Left ventricle myocardium inferior (tissue), 1 donor: ENCODE measurements around the gene STYXL1. TPM values are rescaled to one million over a fixed set of nuclear protein-coding genes. Genes with fewer than 3 reads are reported as not detected.
"Not testable (repeated sequence)": the region's sequence is repeated elsewhere in the genome, so short reads cannot be mapped to it uniquely, and the experiment has no call there.

Experiments
- DNase-seq: peaks from one replicate; pipeline ENCODE4 v3.0.0-alpha.2; 2020
- H3K27ac ChIP-seq: fragments of 200-600 bp; replicated peaks from 2 replicates; pipeline ENCODE4 v1.8.0; 2021
- H3K27me3 ChIP-seq: fragments of 200-600 bp; 2 replicates; pipeline ENCODE4 v1.8.0; 2021; ENCODE audit warnings: low read depth
- H3K36me3 ChIP-seq: fragments of 200-600 bp; 2 replicates; pipeline ENCODE4 v1.8.0; 2021
- H3K4me1 ChIP-seq: fragments of 200-600 bp; 2 replicates; pipeline ENCODE4 v1.8.0; 2021
- H3K4me3 ChIP-seq: fragments of 200-600 bp; 2 replicates; pipeline ENCODE4 v1.8.0; 2021; ENCODE audit warnings: mild to moderate bottlenecking, moderate library complexity
- H3K9me3 ChIP-seq: fragments of 200-600 bp; replicated peaks from 2 replicates; pipeline ENCODE4 v1.8.0; 2021
- CTCF ChIP-seq: fragments of 200-600 bp; IDR thresholded peaks from 2 replicates; pipeline ENCODE4 v1.8.0; 2021; ENCODE audit warnings: antibody characterized with exemption, mild to moderate bottlenecking, borderline replicate concordance
- intact Hi-C: fragments of 100-400 bp; cut with micrococcal nuclease; formaldehyde crosslinking; loops from one replicate; pipeline ENCODE4 v1.11.0; 2022
- total RNA-seq: library from RNA; stranded (reverse); fragmentation: NEBNext Ultra II Directional; extraction: Animal tissue kit (Norgen Biotek cat#: 25700); gene quantifications from one replicate; pipeline ENCODE4 v1.2.1, GENCODE V29; 2021
- donor health status: DM: no; HTN: yes; CAD: no; lungs with severe emphysema.

STYXL1 gene
- total RNA-seq, 1 donor from 2014 or later: 22.2 TPM

DNA sequence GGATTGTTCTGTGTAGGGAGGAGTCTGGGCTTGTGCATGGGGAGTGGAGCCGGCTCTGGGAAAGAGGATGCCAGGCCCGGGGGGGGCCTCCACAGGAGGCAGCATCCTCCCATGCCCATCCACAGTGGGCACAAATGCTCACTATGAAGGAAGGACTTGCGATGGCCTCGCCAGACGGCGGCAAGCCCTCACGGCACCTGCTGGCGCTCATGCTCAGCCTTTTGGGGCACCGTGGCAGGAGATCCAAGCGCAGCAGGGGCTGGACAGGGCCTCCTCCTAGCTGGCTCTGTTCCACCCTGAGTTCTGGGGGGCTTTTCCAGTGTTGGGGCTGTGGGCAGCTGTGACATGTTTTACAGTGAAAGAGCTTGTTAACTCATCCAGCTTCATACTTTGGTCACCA lies 15.3 kb upstream of the STYXL1 start:
- peak overlapping the region; percentile 49 for H3K27ac ChIP-seq
- H3K4me3 ChIP-seq: no peak overlapping the region
- peaks cover 72% of the 10 kb centered on the region for H3K4me1 ChIP-seq
- peaks cover 95% of the 10 kb centered on the region for H3K36me3 ChIP-seq
- DNase-seq: no peak
- TF ChIP-seq CTCF: no peak
- no peaks in the 10 kb centered on the region for H3K27me3 ChIP-seq
- H3K9me3 ChIP-seq: no peaks in the 10 kb centered on the region
- intact Hi-C loops: no loop called here

DNA sequence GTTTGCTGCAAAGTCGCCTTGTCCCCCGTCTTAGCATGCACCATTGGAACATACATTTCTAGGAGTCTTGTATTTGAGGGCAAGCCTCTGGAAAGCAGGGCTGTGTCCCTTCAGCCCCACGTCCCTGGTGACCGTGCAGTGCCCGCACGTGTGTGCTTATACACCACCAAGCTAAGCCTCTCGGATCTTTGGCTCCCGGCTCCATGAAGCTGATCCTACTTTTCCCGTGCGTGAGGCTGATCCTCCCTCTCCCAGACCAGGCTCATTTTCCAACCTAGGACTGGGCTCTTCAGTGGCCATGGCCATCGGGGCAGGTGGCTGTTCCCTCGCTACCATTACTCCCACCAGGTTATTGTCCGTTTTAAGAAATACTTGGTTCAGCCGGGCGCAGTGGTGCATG lies 14.5 kb upstream of the STYXL1 start:
- DNase-seq: no peak
- peaks cover 100% of the 10 kb centered on the region for H3K36me3 ChIP-seq
- intact Hi-C loops: no loop called here

GRCh38 chr7:76060842-76061241 lies 13.0 kb upstream of the STYXL1 start:
- intact Hi-C loops: no loop called here

More for the DNA sequence above, 14.5 kb upstream of the STYXL1 start:
- no peak for TF ChIP-seq CTCF
- Histone ChIP-seq H3K27ac (peak overlapping the region; percentile 49), H3K4me3 (no peak overlapping the region), H3K4me1 (peaks cover 72% of the 10 kb centered on the region), H3K27me3 (no peaks in the 10 kb centered on the region), H3K9me3 (no peaks in the 10 kb centered on the region)

GRCh38 chr7:76058745-76059144 lies 10.9 kb upstream of the STYXL1 start:
- H3K27me3 ChIP-seq, H3K27ac ChIP-seq, DNase-seq, H3K4me3 ChIP-seq, intact Hi-C loops, H3K9me3 ChIP-seq: not testable (repeated sequence)
- peaks cover 78% of the 10 kb centered on the region for H3K4me1 ChIP-seq
- H3K36me3 ChIP-seq: peaks cover 96% of the 10 kb centered on the region

More at GRCh38 chr7:76060842-76061241, 13.0 kb upstream of the STYXL1 start:
- Histone ChIP-seq H3K4me3 (no peak overlapping the region), H3K9me3 (no peaks in the 10 kb centered on the region), H3K36me3 (peaks cover 99% of the 10 kb centered on the region), H3K4me1 (peaks cover 75% of the 10 kb centered on the region), H3K27ac (peak overlapping the region; percentile 72), H3K27me3 (no peaks in the 10 kb centered on the region)
- DNase-seq: peak; percentile 79
- TF ChIP-seq CTCF: no peak

DNA sequence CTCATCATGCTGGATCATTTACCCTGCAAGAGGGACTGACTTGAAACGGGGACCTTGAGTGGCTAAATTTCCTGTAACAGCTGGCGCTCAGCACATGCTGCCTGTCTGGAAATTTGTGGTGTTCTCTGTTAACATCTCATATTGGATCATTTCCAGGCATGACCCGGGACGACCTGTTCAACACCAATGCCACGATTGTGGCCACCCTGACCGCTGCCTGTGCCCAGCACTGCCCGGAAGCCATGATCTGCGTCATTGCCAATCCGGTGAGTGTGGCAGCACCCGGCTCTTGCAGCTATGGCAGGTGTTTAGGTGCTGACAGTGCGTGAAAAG lies 10.0 kb upstream of the STYXL1 start:
- Histone ChIP-seq H3K4me3 (no peak overlapping the region), H3K27ac (peak overlapping the region; percentile 45), H3K27me3 (no peaks in the 10 kb centered on the region), H3K9me3 (no peaks in the 10 kb centered on the region), H3K4me1 (peaks cover 78% of the 10 kb centered on the region), H3K36me3 (peaks cover 86% of the 10 kb centered on the region)
- intact Hi-C loops: no loop called here
- no peak for TF ChIP-seq CTCF
- DNase-seq: no peak

- peak overlapping the region; percentile 45 for H3K27ac ChIP-seq
- H3K9me3 ChIP-seq: no peaks in the 10 kb centered on the region
- no peak overlapping the region for H3K4me3 ChIP-seq
- no peaks in the 10 kb centered on the region for H3K27me3 ChIP-seq
- no peak for DNase-seq
- H3K4me1 ChIP-seq: peaks cover 78% of the 10 kb centered on the region
- intact Hi-C loops: no loop called here
- no peak for TF ChIP-seq CTCF
- H3K36me3 ChIP-seq: peaks cover 81% of the 10 kb centered on the region
Measured at GRCh38 chr7:76057103-76057812, 9.5 kb upstream of the STYXL1 start.
